ENCODE results near the gene FBXW7. TPM values are rescaled to one million over a fixed set of nuclear protein-coding genes. Genes with fewer than 3 reads are reported as not detected.

The FBXW7 gene
- total RNA-seq, 1 experiment from 2014 or later = 23.0 TPM

- RAD21 ChIA-PET (ENCODE audit: low non-redundant PET in 1 of 2, low total read pairs in 2 of 2, uncharacterized antibody in 2 of 2, unreplicated experiment in 2 of 2) = no interaction called here
- H3K36me3 ChIP-seq (ENCODE audit: control insufficient read depth in 1 of 2, insufficient read depth in 2 of 2, low read length in 2 of 2) = no peaks in the 10 kb centered on the region
- H3K4me1 ChIP-seq (ENCODE audit: control insufficient read depth in 1 of 2, insufficient read depth in 2 of 2, low read length in 2 of 2) = no peaks in the 10 kb centered on the region
- H2AFZ ChIP-seq (ENCODE audit: low read depth, low read length, poor library complexity, severe bottlenecking) = no peak overlapping the region
- no TSS peak for BruUV-seq (replicated peaks)
- CTCF ChIA-PET = no interaction called here
- no peaks in the 10 kb centered on the region for H3K27me3 ChIP-seq (ENCODE audit: insufficient read depth, low read length)
- H3K9me3 ChIP-seq (ENCODE audit: control insufficient read depth in 1 of 2, insufficient read depth in 1 of 2, low read depth in 1 of 2, low read length in 2 of 2) = no peaks in the 10 kb centered on the region
- intact Hi-C loops (cut with micrococcal nuclease) = no loop called here
- POLR2A ChIA-PET = no interaction called here
- TF ChIP-seq FOSL1 (IDR thresholded peaks at IDR 0.05; ENCODE audit: low read depth) (no peak), POLR2AphosphoS5 (IDR thresholded peaks at IDR 0.05; ENCODE audit: low read depth, low read length) (no peak), SIN3A (IDR thresholded peaks at IDR 0.05; ENCODE audit: low read depth) (no peak), SP1 (IDR thresholded peaks at IDR 0.05; ENCODE audit: low read depth) (no peak), JUND (IDR thresholded peaks at IDR 0.05) (no peak), RAD21 (IDR thresholded peaks at IDR 0.05; ENCODE audit: low read depth) (no peak), CTCF (IDR thresholded peaks at IDR 0.05 in 2 of 3, conservative IDR thresholded peaks at IDR 0.05 in 1 of 3; ENCODE audit: borderline replicate concordance in 1 of 3, insufficient read depth in 1 of 3, low read depth in 2 of 3, low read length in 2 of 3) (no peak), ZNF274 (IDR thresholded peaks at IDR 0.05; ENCODE audit: low read depth, low read length) (no peak), CEBPB (IDR thresholded peaks at IDR 0.05; ENCODE audit: low read depth) (no peak), EZH2 (IDR thresholded peaks at IDR 0.05) (no peak), SRF (IDR thresholded peaks at IDR 0.05; ENCODE audit: low read depth) (no peak), REST (IDR thresholded peaks at IDR 0.05; ENCODE audit: low read depth) (no peak), TCF7L2 (IDR thresholded peaks at IDR 0.05; ENCODE audit: borderline replicate concordance, extremely low read depth, insufficient read depth, insufficient read length) (no peak), EZH2phosphoT487 (IDR thresholded peaks at IDR 0.05; ENCODE audit: borderline replicate concordance) (no peak), CBX3 (IDR thresholded peaks at IDR 0.05; ENCODE audit: low read depth) (no peak), EGR1 (IDR thresholded peaks at IDR 0.05; ENCODE audit: low read depth) (no peak), POLR2A (IDR thresholded peaks at IDR 0.05; ENCODE audit: borderline replicate concordance, extremely low read depth, insufficient read depth, insufficient read length) (no peak), YY1 (IDR thresholded peaks at IDR 0.05; ENCODE audit: extremely low read depth, insufficient replicate concordance, low read depth, low read length) (no peak)
- TF ChIP-seq, protein P1, sequence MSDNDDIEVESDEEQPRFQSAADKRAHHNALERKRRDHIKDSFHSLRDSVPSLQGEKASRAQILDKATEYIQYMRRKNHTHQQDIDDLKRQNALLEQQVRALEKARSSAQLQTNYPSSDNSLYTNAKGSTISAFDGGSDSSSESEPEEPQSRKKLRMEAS (IDR thresholded peaks at IDR 0.05) = no peak
- TF ChIP-seq, protein P2, sequence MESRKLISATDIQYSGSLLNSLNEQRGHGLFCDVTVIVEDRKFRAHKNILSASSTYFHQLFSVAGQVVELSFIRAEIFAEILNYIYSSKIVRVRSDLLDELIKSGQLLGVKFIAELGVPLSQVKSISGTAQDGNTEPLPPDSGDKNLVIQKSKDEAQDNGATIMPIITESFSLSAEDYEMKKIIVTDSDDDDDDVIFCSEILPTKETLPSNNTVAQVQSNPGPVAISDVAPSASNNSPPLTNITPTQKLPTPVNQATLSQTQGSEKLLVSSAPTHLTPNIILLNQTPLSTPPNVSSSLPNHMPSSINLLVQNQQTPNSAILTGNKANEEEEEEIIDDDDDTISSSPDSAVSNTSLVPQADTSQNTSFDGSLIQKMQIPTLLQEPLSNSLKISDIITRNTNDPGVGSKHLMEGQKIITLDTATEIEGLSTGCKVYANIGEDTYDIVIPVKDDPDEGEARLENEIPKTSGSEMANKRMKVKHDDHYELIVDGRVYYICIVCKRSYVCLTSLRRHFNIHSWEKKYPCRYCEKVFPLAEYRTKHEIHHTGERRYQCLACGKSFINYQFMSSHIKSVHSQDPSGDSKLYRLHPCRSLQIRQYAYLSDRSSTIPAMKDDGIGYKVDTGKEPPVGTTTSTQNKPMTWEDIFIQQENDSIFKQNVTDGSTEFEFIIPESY (IDR thresholded peaks at IDR 0.05; ENCODE audit: extremely low read depth, insufficient replicate concordance, low read length) = no peak
- H3K79me2 ChIP-seq (ENCODE audit: insufficient read depth, low read length) = peaks cover 69% of the 10 kb centered on the region
- H3K27ac ChIP-seq (ENCODE audit: low read depth, low read length) = no peak overlapping the region
- no peaks in the 10 kb centered on the region for H4K20me1 ChIP-seq (ENCODE audit: insufficient read depth)
- DNase-seq (ENCODE audit: low read depth, low spot score) = no peak
- no peak overlapping the region for H3K4me3 ChIP-seq (replicated peaks in 1 of 2; ENCODE audit: low read depth in 1 of 2, low read length in 2 of 2)
- no peaks in the 10 kb centered on the region for H3K9me2 ChIP-seq (ENCODE audit: insufficient read depth)
- ATAC-seq = no peak
- no peak overlapping the region for H3K4me2 ChIP-seq (ENCODE audit: low read length)
- H3K9ac ChIP-seq (ENCODE audit: low read length) = no peak overlapping the region
Measured at GRCh38 chr4:152458801-152459302, 77.0 kb downstream of the FBXW7 start.

Data from HCT116 (cell line).